GM18499 (cell line): Measurements from ENCODE around the gene GUCA2B.

Experiments
- ATAC-seq: cut with Tn5 transposase; IDR thresholded peaks from one replicate; pipeline ENCODE4 v1.9.1; 2021; ENCODE audit warnings: moderate number of reproducible peaks; ENCODE audit not compliant: insufficient read depth, unreplicated experiment

GUCA2B gene

DNA sequence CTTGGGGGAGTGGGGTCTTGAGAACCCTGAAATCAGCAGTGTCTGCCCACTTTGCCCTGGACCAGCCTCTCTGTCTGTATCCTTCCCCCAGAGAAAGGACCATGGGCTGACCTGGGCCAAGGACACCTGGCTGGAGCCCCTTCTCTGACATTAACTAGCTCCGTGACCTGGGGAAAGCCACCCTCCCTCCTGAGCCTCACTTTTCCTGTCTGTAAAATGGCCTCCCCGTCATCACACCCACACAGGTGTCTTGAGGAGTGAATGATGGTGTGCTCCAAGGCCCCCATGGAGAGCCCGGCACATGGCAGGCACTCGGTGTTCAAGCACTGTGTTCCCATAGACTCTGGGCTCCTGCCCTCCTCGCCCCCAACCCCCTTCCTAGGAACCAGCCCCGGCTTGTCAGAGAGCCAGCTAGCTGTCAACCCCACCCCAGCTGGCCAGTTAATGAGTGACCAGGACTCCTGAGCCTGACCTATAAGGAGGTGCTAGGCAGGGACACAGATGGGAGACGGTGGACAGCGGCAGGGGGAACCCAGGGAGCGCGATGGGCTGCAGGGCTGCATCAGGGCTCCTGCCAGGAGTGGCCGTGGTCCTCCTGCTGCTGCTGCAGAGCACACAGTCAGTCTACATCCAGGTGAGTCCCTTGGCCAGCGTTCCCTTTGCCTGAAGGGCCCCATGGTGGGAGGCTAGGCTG is at the start of gene GUCA2B:
GUCA2B (plus strand) TSS at position 504 of the 694 bp plus-strand sequence; CDS start at position 545, 41 bp downstream.
- ATAC-seq = no peak

DNA sequence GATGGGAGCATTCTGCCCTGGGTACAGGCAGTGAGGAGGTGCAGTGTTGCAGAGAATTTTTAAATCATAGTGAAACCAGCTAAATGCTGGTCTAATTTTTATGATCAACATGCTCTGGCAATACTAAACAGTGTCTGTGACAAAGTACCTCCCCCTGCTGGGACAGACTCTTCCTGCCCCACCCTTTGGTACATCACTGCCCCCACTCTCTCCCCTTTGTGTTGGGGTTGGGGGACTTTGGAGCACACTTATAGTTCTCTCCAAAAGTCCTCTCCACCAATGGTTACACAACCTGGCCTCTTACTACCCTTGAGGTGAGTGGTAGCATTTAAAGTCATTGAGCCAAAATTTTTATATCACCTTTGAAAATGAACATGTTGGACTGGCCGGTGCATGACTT is 48.2 kb upstream of the GUCA2B start:
- ATAC-seq = no peak

DNA sequence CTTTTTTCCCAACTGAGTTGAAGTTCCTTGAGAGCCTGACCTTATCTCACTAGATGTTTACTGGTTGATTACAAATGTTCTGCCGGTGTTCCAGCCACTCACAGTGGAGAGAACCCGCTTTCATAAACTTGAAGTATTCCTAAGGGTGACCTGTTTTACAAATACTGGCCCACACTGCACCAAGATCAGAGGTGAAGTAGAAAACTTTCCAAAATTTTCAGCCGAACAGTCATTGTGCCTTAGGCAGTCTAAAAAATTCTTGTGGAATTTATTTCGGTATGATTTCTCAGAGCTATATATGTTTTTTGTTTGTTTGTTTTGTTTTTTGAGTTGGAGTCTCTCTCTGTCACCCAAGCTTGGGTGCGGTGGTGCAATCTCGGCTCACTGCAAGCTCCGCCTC is 44.9 kb upstream of the GUCA2B start:
- ATAC-seq = no peak

DNA sequence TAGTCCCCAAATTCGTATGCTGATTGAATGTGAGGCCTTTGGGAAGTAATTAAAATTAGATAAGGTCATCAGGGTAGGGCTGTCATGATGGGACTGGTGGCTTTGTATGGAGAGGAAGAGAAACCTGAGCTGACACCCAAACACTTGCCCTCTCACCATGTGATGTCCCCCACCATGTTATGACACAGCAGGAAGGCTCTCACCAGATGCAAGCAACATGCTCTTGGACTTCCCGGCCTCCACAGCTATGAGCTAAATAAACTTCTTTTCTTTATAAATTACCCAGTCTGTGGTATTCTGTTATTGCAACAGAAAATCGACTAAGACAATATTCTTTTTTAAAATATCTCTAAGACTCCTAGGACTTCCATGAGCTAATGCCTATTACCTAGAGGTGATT is 43.6 kb upstream of the GUCA2B start:
- no peak for ATAC-seq

DNA sequence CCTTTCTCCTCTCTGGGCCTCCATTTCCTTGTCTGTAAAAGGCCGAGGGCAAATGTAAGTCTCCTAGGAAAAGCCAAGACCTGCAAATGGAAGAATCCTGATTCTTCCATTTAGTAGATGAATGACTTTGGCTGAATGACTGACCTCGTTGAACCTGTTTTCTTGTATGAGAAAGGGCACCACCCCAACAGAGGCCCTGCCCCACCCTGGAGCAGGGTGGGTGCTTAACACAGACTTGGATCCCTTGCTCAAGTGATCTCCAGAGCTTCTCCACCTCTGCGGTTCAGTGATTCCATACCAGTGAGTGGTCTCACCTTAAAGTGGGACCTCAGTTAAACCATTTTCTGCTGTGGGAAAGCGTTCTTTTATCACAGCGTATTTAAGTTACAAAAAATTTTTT is 39.0 kb upstream of the GUCA2B start:
- ATAC-seq = no peak

DNA sequence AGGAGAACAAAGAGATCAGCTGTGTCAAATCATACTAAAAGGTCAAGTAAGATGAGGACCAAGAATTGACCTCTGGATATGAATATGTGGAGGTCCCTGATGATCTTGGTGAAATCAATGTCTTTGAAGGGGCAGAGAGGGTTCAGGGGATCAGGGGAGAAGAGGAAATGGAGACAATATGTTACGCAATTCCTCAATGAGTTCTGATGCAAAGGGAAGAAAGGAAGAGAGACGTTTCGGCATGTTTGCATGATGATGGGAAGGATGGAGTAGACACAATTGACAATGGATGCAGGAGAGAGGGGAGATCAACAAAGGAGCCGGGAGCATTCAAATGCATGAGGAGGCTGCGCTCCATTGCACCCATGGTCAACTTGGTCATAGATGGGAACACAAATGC is 36.0 kb upstream of the GUCA2B start:
- no peak for ATAC-seq

DNA sequence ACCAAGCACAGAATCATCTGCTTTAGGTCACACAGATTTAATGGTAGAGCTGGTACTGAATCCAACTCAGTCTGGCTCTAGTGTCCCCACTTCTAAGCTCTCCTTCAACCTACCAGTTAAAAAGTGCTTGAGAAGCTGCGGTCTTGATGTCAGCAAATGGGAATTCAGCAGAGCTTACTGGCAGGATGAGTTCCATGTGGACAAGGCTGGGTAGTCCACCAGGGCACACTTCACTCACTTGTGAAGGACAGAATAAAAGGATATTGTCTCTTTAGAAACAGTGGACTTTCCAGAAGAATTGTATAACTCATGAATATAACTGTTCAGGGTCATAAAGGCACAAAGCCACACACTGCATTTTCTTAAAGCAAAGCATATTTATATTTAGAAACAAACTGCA is 35.1 kb upstream of the GUCA2B start:
- ATAC-seq = no peak

DNA sequence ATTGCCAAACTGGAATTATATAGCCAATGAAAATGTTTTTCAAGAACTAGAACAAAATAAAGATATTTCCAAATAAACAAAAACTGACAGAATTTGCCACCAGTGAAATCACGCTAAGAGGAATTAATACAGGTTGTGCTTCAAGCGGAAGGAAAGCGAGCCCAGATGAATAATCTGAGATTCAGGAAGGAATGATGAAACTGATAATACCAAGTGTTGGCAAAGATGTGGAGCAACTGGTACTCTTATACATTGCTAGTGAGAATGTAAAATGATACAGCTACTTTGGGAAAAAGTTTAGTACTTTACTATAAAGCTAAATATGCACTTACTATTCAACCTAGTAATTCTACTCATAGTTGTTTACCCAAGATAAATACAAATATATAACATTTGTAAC is 30.8 kb upstream of the GUCA2B start:
- no peak for ATAC-seq

DNA sequence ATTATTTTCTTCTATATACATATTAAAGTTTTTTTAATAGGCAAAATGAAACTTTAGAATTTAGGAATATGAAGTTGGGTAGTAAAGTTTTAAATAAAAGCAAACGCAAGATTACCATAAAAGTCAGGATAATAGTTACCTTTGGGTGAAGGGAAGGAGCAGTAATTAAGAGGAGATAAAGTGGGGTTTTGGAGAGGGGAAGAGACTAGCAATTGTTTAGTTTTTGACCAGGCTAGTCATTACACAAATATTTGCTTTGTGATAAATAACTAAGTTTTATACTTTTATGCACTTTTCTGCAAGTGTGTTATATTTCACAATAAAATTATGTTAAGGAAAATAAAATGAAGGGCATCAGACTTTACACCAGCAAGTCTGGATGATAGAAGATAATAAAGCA is 27.7 kb upstream of the GUCA2B start:
- ATAC-seq = no peak

DNA sequence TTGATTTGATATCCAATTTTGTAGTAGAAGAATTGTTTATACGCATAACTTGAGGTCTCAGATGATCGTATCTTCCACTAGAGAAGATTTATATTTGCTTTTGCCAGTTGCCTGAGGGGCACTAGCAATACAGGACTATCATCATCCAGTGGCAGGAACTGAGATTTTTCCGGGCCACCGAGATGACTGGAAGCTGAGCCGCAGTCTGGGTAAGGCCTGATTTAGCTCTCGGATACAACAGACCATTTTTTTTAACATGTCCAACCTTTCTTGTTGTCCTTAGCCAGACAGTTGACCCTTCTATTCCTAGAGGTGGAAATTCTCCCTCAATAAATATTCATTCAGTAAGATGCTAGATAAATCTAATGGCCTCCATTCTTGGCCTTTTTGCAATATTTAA is 25.4 kb upstream of the GUCA2B start:
- no peak for ATAC-seq

DNA sequence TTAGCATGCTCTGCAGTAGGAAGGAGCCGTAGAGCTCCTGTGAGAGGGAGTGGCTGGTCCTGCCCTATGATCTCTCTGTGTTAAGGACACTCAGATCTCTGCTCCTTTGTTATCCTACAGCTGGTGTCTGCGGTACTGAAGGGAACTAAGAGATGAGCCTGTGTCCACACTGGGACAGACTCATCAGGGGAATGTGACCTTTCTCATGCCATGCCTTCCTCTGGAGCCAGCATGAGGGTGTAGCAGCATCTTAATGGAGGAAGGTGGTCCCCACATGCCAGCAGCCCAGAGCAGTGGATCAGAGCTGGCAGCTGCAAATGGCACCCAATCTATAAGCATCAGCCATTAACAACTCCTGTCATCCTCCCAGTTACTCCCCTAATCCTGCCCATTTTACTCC is 24.7 kb upstream of the GUCA2B start:
- ATAC-seq = no peak

DNA sequence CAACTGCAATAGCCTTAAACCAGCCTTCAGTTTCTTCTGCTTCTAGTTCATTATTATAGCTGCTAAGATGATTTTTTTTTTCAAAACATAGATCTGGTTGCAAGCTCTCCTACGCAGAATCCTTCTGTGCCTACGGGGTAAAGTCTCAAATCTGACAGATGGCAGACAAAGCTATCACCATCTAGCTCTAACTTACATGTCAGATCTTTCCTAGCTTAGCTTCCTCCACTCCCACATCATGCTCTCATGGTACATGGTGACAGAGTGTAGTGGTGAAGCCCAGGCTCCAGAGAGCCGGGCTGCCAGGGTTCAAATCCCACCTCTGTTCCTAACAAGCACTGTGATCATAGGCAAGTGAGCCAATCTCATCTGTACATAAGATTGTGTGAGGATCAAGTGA is 24.2 kb upstream of the GUCA2B start:
- no peak for ATAC-seq

DNA sequence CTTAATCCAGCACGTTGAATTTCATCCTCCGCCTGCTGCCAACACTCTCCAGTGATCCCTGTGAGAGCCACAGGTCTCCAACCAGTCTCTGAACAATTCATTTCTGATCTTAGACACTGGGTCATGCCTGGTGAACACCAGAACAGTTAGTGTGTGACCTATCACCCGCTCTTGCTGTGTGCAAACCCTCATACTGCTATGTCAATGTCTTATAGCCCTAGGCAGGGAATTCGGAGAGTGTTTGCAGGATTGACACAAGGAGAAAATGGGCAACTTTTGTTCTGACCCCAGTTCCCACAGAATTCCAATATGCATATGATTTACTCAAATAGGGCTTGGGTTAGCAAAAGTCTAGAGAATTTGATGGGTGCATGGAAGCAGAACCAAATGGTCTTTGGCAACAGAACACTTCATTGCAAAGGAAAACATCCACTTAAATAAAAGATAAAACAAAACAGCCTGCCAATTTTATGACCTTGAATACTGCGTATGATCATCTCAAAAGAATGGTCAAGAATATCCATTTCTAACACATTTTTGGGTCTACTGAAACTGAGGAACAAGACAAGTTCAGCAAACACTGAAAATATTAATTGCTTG is 23.0 kb upstream of the GUCA2B start:
- ATAC-seq = no peak

DNA sequence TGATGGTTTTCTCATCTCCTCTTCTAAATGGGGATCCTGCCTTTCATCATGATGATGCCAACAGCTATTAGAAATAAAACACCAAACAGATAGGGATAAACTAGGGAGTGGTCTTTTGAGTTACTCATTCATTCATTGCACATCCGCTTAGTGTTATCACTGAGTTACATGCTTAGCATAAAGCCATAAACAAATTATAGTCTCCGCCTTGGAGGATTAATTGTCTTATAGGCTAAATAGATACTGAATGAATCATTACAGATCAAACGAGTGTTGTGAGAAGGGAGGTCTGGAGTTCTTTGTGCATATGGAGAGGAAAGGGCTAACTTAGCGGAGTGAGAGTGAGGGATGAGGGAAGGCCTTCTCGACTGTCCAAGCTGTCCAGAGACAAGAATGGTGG is 19.8 kb upstream of the GUCA2B start:
- no peak for ATAC-seq

DNA sequence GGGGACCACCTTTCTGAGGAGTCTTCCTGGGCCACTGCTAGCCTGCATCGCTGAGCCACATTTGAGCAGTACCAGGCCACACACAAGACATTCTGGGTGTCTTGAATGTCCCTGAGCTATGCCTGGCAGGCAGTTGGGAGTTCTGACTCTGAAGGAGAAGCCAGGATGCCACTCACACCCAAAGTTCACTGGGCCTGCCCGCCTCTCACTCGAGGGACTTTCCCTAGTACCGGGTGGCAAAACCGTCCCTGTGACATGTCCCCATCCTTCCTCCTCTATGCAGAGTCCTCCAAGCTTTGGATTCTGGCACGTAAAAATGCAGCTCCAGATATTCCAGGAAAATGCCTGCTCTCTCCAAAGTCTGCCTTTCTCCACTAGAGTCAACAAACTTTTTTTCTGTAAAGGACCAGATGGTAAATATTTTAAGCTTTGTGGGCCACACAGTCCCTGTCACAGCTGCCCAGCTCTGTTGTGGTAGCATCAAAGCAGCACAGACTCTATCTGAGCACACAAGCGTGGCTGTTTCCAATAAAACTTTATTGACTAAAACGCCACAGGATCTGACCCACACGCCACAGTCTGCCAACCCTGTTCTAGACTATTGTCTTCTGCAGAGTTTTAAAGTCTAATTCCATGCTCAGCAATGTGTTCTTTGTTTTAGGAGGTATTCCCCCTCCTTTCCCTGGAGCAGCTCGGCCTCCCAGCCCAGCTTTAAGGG is 19.2 kb upstream of the GUCA2B start:
- ATAC-seq = no peak

DNA sequence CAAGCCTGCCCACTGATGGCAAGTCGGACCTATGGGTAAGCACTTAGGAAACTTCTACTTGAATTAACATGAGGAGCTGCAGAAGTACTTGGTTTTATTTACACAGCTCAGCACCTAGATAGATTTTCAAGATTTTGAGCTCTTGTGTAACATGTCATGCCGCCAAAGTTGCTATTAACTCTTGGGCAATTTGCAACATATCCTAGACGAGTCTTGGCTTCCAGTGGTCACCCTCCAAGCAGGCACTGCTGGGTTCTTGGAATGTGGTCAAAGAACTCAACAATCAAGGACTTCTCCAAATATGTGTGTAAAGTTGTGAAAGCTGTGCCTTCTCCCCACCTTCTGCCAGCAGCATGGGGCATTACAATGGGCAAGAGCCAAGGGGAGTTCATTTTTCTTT is 17.8 kb upstream of the GUCA2B start:
- ATAC-seq = no peak

DNA sequence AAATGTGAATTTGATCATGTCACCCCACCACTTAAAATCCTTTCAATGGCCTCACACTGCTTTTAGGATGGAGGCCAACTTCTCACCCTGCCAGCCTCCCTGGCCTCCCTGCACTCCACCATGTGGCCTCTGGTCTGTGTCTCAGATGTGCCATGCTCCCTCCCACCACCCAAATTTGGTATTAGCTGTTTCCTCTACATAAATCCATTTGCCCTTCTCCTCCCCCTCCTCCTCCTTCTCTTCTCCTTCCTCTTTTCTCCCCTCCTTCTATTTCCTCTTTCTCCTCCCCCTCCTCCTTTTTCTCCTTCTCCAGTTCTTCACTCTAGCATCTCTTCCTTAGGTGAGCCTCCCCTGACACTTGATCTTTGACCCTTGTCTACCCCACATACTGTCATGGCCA is 16.7 kb upstream of the GUCA2B start:
- no peak for ATAC-seq

DNA sequence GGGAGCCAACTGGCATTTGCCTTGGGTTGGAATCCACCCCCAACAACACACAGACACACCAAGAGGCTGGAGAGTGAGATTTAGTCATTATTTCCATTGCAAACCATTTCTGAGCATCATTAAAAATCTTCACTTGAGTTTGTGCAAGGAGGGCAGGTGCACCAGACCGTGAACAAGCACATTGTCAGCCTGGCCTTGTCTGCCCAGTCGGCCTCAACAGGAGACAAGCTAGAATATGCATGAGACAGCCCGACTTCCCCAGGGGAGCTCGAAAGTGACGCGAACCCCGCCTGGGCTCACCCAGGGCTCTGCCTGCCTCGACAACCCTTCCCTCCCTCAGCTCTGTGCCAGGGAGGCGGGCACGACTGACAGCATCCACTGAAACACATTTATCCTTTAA is 15.4 kb upstream of the GUCA2B start:
- no peak for ATAC-seq

DNA sequence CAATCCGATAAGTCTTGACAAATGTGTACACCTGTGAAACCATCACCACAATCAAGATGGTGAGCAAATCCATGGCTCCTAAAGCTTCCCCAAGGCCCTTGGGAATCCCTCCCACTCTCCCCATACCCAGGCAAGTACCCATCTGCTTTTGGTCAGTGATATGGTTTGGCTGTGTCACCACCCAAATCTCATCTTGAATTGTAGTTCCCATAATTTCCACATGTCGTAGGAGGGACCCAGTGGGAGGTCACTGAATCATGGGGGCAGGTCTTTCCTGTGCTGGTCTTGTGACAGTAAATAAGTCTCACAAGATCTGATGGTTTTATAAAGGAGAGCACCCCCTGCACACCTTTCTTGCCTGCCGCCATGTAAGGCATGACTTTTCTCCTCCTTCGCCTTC is 14.6 kb upstream of the GUCA2B start:
- no peak for ATAC-seq

DNA sequence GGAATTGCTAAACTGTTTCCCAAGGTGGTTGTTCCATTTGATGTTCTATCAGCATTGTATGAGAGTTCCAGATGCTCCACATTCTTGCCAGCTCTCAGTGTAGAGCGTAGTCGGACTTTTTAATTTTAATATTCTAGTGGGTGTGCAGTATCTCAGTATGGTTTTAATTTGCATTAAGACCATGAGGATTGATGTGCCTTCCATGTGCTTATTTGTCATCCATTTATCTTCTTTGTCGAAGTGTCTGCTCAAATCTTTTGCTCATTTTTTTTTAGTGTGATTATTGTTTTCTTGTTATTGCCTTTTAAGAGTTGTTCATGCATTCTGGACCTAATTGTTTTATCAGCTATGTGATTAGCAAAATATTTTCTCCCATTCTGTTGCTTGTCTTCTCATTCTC is 13.8 kb upstream of the GUCA2B start:
- no peak for ATAC-seq

DNA sequence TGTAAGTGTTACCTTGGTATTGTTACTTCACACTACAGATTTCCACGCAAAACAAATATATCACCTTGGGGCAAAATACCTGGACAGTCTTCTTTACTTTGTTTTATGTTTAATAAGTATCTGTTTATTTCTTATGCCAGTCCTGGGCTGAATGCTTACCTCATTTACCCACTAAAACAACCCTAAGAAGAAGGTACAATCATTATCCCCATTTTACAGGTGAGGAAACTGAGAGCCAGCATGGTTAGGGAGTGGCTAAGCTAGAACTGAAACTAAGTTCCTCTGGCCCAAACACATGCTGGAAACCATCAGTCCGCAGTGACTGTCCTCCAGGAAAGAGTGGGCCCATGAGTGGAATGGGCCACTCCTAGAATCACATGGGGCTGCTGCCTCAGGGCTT is 13.0 kb upstream of the GUCA2B start:
- ATAC-seq = no peak

DNA sequence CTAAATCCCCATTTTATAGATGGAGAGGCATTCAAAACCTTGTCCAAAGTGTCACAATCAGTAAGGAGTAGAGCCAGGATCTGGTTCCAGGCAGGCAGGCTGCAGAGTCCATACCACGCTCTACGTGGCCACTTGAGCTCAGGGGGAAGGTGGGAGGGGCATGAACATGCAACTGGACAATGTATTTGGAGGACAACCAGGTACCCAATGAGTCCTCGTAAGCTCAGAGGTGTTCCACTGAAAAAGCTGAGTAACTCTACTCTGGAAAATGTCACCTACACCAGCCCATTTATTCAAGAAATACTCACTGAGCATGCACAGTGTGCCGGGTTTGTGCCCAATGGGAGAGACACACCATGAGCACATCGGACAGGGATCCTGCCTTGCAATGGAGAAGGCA is 11.2 kb upstream of the GUCA2B start:
- no peak for ATAC-seq
